Breast epithelium (tissue), 3 donors: ENCODE results near the gene TPRA1.

ENCODE experiments used
- POLR2A ChIP-seq: fragments of 450-650 bp; IDR thresholded peaks from one replicate; pipeline ENCODE4 v1.6.1; 2016; ENCODE audit warnings: antibody characterized with exemption, mild to moderate bottlenecking, moderate library complexity
- POLR2AphosphoS5 ChIP-seq, 3 donors: sonication (generic); formaldehyde crosslinking; IDR thresholded peaks; one replicate each; pipeline ENCODE4 v1.6.1; 2017; ENCODE audit warnings: antibody characterized with exemption in 3 of 3
- TF ChIP-seq, protein P1 (sequence below), 3 donors: fragments of 450-650 bp; IDR thresholded peaks; one replicate each; pipeline ENCODE4 v1.5.1; 2016 to 2017; ENCODE audit warnings: antibody characterized with exemption in 3 of 3, mild to moderate bottlenecking in 3 of 3, moderate library complexity in 3 of 3

DNA sequence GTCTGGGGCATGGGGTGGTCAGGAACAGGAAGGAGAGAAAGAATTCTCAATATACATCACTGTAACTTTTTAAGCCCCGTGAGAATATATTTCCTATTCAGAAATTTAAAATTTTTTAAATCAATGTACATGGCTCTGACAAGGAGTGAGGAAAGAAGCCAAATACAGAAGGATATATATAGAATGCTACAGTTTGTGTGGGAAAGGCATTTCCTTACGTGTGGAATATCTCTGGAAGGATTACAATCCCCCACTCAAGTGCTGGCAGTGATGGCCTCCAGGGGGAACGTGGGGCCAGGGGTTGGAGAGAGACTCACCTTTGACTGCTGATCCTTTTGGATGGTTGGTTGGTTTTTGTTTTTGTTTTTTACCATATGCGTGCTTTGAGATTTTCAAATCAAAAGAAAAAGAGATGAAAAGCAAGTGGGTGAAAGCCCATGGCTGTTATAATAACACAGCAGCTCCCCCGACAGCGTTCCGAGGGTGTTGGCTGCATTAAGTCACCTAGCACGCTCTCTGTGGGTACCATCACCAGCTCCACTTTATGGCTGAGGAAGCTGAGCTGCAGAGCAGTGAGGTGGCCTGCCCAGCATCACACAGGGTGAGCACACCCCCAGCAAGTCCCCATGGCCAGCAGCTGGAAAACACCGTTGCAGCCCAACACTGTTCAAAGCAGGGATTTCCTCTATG, 39.9 kb downstream of the TPRA1 start:
- TF ChIP-seq, protein P1, sequence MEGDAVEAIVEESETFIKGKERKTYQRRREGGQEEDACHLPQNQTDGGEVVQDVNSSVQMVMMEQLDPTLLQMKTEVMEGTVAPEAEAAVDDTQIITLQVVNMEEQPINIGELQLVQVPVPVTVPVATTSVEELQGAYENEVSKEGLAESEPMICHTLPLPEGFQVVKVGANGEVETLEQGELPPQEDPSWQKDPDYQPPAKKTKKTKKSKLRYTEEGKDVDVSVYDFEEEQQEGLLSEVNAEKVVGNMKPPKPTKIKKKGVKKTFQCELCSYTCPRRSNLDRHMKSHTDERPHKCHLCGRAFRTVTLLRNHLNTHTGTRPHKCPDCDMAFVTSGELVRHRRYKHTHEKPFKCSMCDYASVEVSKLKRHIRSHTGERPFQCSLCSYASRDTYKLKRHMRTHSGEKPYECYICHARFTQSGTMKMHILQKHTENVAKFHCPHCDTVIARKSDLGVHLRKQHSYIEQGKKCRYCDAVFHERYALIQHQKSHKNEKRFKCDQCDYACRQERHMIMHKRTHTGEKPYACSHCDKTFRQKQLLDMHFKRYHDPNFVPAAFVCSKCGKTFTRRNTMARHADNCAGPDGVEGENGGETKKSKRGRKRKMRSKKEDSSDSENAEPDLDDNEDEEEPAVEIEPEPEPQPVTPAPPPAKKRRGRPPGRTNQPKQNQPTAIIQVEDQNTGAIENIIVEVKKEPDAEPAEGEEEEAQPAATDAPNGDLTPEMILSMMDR (IDR thresholded peaks at IDR 0.05): no peak
- TF ChIP-seq POLR2AphosphoS5 (IDR thresholded peaks at IDR 0.05) (no peak), POLR2A (no peak)
